GM10266 (cell line): ENCODE data around the gene CXCL12.

Source experiments
- DNase-seq: peaks from one replicate; pipeline ENCODE4 v3.0.0; 2012; ENCODE audit errors: extremely low spot score
- TF ChIP-seq, protein P1 (sequence below): IDR thresholded peaks from 2 replicates; pipeline ENCODE4 v1.5.1; 2012; ENCODE audit warnings: mild to moderate bottlenecking, low read depth; ENCODE audit not compliant: control insufficient read depth, insufficient read depth; ENCODE audit errors: missing control alignments

Gene CXCL12

DNA sequence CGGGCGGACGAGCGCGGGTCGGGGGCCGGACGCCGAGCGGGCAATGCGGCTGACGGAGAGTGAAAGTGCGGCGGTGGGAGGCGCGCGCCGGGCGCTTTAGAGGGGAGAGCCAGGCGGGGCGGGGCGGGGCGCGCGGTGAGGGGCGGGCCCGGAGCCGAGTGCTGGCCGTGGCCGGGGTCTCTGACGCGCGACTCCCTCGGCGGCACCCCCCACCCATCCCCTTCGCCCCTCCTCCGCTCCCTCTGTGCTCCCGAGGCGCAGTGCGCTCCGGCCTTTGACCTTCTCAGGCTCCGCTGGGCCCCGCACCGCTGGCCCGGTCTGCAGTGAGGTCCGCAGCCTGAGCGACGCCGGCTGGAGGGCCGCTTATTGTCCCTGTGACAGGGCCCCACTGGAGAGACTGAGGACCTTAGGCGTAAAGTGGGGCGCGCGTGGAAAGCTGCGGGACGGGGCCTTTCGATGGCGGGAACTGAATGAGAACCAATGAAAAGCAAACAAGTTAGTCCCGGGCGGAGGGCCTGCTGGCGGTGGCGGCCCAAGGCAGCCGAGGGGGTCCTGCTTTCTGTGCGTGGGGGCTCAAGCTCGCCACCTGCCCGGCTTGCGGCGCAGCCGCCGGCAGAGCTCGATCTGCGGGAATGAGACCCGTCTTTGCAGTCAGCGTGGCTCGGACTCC is at the start of gene CXCL12:
Gene CXCL12, minus strand, starts transcription at position 72 of the 670 bp plus-strand sequence. CDS start 92 bp downstream, outside the sequence.
- TF ChIP-seq, protein P1, sequence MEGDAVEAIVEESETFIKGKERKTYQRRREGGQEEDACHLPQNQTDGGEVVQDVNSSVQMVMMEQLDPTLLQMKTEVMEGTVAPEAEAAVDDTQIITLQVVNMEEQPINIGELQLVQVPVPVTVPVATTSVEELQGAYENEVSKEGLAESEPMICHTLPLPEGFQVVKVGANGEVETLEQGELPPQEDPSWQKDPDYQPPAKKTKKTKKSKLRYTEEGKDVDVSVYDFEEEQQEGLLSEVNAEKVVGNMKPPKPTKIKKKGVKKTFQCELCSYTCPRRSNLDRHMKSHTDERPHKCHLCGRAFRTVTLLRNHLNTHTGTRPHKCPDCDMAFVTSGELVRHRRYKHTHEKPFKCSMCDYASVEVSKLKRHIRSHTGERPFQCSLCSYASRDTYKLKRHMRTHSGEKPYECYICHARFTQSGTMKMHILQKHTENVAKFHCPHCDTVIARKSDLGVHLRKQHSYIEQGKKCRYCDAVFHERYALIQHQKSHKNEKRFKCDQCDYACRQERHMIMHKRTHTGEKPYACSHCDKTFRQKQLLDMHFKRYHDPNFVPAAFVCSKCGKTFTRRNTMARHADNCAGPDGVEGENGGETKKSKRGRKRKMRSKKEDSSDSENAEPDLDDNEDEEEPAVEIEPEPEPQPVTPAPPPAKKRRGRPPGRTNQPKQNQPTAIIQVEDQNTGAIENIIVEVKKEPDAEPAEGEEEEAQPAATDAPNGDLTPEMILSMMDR = no peak
- no peak for DNase-seq

DNA sequence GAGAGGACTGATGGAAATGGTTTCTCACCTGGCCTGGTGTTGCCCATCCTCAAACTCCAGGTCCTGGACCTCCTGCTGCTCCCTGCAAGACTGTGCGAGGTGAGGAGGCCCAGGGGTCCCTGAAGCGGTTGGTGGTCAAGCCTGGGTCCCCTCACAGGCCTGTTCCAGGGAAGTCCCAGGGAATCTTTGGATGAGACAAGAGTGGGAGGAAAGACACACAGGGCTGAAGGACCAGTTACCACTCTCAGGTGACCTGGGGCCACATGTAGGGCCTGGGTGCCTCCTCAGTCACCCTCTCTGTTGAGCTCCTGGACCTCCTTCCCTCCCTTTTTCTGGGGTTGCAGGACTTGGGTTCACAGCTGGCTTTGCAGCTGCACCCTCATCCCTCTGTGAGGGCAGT is 42.6 kb upstream of the CXCL12 start:
- no peak for DNase-seq
- TF ChIP-seq, protein P1 = no peak

DNA sequence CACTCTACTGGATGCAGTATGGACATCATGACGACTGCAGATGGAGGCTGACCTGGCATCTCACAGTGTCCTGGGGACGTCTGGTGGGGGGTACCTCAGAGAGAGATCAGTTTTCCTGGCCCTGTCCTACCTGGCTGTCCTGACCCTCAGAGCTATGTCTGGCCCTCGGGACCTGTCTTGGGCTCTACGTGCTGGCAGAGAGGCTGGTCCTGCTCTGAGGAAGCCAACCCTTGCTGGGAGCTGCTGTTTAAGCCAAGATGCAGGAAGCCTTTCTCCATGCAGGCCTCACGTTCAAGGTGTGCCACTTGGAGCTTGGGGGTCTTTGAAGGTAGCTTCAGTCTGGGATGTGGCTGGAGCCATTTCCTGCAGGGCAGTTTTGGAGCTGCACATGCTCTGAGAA is 42.1 kb upstream of the CXCL12 start:
- DNase-seq = no peak
- TF ChIP-seq, protein P1 = no peak

DNA sequence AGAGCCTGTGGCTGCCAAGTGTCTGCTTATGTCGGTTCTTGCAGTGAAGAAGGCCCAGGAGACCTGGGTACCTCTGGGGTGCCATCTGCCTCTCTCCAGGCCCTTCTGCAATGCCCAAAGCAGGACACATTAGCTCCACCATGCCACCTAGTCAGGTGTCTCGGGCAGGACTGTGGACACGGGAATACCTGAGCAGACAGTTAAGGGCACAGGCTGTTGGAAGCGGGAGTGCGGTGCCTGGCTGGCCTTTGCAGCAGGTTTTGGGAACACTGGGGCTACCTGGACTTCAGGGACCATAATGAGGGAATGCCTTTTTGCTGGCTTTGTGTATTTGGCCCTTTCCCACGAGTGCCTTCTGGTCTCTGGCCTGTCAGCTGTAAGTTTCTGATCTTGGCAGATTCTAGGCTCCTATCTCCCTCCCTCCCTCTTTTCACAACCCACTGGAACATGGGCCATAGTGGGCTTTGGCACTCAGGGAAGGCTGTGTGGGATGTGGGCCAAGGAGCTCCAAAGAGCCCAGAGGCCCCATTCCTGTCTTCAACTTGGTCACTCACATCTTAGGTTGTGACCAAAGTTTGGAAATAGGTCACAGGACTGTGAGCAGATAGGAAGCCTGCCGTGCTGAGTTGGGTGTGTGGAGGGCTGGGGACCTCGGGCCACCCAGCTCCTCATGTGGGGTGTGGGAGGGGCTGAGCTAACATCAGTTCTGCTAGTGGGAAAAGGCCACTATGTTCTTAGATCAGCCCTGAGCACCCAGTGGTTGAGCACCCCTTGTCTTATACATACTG is 41.5 kb upstream of the CXCL12 start:
- no peak for DNase-seq
- TF ChIP-seq, protein P1 = no peak

DNA sequence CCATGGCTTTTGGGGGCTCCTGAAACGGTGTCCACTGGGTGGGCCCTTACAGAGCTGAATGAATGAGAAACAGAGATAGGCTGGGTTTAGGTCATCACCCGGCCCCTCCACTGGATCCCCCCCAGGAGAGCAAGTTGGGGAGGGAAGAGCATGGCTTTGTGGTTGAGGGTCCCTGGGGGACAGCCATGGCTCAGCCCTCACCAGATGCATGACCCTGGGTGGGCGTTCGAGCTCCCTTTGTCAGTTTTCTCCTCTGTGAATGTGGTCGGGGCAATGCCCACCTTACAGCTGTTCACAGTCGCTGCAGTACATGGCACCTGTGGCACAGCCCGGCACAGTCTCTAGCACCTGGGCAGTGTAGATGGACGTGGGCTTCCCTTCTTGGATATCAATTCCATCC is 40.6 kb upstream of the CXCL12 start:
- TF ChIP-seq, protein P1 = no peak
- DNase-seq = no peak

DNA sequence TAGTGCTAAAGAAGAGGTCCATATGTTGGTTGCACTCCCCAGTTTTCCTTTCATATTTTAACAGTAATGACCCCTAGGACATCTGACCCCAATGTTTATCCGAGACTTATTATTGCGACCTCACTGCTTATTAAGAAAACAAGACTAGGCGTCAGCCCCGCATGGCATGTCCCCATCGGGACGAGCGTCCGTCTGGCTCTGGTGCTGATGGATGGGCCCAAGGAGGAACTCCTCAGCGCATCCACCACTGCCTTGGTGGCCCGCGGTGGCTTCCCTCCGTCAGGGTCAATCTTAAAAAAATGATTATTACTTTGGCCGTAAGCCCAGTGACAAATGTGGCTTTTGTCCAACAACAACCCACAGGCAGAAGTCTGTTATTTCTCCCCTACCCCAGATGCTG is 40.1 kb upstream of the CXCL12 start:
- no peak for DNase-seq
- TF ChIP-seq, protein P1 = no peak

DNA sequence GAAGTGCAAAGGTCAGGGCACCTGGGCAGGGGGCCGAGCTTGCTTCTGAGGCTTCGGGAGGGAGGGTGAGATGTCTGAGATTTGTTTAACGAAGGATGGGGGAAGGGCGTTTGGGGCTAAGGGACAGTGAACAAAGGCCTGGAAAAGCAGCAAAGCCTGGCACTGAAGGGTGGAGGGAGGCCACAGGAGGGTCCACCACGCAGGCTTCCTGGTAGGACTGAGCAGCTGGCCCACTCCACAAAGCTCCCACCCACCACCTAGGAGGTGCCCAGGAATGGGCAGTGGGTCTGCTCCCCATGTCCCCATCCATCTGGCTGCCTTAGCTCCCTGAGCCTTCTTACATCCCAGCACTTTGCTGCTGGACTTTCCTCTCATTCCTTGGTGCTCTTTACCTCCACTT is 39.4 kb upstream of the CXCL12 start:
- no peak for DNase-seq
- TF ChIP-seq, protein P1 = no peak
